ENCODE data around the gene MVD.
A peak's percentile ranks its signal among the peaks of the same experiment; 100 is the strongest.

Gene MVD

DNA sequence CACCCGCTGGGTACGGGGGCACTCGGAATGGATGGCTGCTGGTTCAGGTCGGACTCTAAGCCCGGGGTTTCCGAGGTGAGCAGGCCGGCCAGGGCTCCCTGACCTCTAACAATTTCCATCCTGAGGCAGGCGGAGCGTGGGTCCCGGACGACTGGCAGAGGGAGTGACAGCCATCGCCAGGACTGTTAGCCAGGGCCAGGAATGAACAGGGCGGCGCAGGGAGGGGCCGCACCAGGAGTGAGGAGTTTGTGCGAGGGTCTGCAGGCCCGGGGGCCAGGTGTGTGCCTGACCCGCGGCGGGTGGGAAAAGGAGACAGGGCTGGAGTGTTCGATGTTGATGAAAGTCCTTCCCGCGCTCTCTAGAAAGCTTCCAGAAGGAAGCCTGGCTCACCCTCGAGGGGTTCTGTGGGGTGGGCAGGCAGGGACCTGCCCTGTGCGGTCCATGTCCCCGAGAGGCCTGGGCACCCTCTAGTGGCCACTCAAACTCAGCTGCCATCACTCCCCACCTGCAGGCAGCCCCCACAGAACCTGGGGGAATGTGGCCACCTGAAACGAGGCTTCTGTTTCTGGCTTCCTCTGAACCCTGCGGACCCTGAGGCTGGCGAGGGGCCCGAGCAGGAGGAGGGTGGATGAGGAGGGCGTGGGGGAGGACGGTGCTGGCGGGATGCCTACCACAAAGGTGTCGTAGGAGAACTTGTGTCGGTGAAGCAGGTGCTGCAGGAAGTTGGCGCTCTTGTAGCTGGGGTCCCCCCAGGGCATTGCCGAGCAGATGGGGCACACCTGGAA is 35.1 kb upstream of the MVD start:
- DNase-seq = no peak

- no peak for DNase-seq
Measured at GRCh38 chr16:88697116-88697830, 34.4 kb upstream of the MVD start.

DNA sequence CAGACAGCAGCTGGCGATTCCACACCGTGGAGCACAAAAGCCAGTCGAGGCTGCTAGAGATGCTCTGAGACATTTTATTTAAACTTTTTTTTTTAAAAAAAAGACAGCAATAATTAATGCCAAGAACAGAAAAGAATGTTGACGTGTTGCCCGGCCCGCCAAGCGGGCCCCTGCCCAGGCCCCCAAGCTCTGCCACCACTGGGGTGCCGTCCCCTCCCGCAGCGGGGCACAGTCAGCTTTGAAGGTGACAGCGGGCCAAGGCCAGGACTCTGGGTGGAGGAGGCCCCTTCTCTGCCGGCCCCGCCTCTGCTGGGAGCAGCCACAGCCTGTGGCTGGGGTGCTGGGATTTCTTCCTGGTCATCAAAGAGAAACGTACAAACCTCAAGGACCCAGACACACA is 33.5 kb upstream of the MVD start:
- no peak for DNase-seq

- no peak for DNase-seq
Measured at GRCh38 chr16:88695753-88696152, 32.9 kb upstream of the MVD start.

GRCh38 chr16:88695218-88695617 is 32.3 kb upstream of the MVD start:
- DNase-seq = no peak

GRCh38 chr16:88694221-88695087 is 31.6 kb upstream of the MVD start:
- DNase-seq = no peak

GRCh38 chr16:88693420-88694177 is 30.7 kb upstream of the MVD start:
- no peak for DNase-seq

DNA sequence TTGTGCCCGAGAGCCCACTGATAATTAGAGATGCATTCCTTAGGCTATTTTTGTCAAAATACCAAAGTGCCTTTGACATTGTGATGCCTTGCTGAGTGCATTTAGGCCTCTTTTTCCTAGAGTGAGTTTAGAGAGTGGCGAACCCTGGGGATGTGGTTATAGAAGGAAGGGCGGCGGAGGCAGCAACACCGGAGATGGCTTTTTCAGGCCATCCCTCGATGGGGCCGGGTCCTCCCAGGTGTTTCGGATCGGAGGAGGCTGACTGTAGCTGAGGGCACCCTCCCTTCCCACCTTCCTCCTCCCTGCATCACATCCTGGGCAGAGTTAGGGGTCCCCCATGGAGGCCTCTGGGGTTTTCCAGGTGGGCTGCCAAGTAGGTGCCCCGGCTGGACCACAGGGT is 30.0 kb upstream of the MVD start:
- DNase-seq = no peak

- no peak for DNase-seq
Measured at GRCh38 chr16:88691924-88692560, 29.2 kb upstream of the MVD start.

DNA sequence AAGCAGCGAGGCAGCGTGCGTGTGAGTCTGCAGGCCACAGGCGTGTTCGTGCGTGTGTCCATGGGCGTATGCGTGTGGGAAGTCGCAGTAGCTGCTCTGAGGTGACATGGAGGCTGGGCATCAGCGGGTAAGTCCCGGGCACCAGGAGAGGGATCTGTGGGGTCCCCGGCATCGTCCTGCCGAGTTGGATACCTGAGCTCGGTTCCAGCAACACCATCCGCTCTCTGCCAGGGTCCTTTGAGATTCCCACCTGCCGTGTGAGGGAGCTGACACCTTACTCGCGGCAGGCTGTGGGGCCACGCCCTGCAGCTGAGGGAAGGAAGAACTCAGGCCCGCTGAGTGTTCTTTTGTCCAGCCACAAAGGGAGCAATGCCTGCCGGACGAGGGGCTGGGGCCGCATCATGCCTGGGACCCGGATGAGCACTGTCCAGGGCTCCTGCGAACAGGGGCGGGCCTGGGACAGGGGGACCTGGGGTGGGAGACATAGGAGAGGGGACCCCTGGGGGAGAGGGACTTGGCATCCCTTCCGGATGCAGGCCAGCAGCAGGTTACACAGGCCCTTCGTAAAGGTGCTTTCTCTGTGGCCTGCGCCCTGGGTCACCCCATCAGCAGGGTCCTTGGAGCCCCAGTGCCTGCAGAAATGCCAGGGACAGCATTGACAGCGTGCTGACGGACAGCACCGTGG is 28.4 kb upstream of the MVD start:
- DNase-seq = no peak

DNA sequence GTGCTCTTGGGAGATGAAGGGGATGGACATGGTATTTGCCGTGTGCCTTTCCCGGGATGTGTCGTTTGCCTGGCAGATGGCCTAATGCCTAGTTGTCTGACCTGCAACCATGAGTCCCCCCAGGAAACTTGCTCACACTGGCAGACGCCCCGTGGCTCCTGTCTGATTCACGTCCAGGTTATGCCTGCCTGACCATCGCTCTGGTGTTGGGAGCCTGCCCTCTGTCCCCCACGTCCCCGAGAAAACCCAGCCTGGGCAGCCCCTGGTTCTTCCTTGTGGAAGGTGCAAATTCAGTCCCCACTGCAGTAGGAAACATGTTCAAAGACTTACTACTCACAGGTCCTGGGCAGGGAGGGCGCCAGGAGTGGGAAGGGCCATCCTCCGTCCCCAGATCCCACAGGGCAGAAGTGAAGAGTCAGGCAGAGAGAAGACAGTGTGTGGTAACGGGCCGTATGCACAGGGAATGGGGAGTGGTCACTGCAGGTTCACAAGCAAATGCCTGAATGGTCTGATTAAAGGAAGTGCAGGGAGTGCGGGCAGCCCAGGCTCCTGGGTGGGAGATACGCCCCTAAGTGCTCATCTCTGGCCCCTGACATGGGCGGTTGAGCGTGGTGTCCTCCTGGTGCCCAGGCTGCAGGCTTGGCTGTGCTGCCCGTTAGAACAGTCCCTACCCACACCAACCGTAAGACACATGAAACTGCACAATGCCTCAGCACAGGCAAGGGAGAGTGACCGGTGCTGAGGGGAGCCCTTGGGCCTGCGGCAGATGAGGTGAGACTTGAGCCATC is 27.6 kb upstream of the MVD start:
- DNase-seq = no peak

DNA sequence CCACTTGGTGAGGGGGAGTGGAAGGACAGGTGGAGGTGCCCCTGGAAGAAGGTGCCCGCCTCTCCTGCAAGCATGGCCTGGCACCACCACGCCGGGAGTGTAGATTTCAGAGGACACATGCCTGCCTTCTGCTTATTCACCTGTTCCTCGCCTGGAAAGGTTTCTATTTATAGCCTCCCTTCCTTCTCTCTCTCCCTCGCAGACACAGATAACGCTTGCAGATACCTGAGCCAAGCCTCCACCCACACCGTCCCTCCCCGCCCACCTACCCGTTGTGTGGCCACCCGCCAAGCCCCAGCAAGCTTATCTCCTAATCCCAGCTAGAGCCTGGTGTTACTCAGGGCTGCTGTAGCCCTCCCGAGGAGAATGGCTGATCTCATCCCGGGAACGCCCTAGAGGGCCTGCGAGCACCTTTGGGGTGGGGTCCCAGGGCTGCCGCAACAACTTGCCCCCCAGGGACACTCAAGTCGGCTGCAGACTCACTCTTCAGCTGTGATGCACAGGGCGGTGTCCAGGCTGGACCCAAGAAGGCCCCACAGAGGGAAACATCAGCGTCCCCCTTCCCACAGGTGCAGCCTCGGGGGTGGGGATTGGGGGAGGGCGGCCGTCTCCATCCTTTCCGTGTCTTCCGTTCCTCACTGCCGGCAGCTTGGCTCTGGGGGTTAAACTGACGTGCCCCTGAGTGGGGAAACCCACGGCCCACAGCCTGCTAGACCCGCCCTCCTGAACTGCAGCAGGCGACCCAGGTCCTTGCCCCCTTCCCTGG is 25.3 kb upstream of the MVD start:
- no peak for DNase-seq

DNA sequence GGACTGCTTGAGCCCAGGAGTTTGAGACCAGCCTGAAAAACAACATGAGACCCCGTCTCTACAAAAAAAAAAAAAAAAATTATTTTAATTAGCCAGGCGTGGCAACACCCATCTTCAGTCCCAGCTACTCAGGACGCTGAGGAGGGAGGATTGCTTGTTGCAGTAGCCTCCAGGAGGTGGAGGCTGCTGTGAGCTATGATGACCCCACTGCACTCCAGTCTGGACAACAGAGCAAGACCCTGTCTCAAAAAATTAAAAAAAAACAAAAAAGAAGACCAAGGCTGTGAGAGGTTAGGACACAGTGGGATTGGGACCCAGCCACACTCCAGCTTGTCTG is 24.8 kb upstream of the MVD start:
- DNase-seq = no peak

- DNase-seq = no peak
Measured at GRCh38 chr16:88687254-88687576, 24.3 kb upstream of the MVD start.

DNA sequence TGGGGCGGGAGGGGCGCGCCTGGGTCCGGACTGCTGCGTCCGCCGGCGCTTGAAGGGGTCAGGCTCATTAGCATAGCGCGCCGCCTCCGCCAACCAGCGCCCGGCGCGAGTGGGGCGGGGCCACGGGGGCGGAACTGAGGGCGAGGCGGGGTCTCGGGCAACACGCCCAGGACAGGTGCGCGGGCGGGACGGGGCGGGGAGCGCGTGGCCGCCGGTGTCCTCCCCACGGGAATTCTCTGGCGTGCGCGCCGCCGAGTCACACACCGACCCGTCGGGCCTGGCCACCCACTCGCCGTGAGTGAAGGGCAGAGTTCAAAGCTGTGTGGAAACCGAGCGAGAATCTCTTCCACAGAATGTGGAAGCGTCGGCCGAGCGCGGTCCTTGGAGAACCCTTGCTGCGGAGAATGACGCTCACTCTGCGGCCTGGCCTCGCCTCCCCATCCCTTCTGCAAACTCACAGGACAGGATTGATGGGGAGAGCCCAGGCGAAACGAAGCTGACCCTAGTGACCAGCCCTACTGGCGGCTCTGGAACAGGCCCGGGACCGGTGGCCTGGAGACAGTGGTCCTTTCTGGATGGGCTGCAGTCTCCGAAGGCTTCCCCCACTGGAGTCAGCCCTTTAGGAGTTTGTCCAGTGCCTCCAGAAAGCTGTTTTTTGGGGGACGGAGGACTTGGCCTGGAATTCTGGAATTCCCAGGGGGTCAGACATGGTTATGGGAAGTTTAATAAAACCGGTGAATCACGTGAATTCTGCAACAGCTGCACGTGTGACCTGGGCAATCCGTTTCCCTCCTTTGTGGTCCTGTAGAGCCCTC is 23.8 kb upstream of the MVD start, which contains the start of gene SNAI3:
Gene SNAI3 (minus strand): TSS at position 69 of the 815 bp plus-strand sequence. CDS start 101 bp downstream, outside the sequence.
- peak; percentile 73 for DNase-seq

GRCh38 chr16:88686062-88686438 is 23.2 kb upstream of the MVD start:
- DNase-seq = peak; percentile 48

DNA sequence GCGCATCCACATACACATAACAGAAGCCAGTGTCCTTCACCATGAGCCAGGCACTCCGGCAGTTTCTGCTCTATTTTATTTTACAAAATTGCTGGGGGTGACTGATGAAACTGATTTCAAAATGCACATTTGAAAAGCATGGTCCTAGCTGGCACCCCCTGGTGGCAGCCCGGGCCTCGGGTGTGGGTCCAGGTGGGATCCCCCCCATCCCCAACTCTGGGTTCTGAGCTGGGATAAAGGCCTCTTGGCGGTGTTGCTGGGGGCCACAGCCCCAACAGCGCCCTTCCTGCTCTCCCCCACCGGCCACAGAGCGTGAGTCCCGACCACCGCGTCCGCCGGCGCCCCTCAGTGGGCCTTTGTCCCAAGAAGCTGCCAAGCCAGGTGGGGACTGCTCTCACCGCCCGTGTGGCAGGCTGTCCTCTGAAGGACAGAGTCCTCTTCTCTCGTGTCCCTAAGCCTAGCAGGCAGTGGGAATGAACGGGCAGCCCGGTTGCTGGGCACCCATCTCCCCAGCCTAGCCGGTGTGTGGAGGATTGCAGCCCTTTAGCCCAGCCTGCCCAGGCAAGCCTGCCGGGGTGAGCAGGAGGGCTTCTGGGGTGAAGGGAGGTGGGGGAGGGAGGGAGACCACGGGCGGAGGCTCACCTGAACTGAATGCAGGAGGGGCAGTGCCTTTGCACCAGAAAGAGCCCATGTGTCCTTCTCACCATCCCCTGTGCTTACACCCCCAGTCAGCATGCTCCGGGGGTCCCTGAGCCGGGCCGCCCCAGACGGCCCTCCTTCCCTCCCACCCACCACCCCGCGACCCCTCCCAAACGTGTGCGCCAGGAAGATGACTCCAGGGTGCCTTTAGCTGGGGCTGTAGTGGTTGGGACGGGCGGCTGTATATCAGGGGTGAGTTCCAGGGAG is 22.5 kb upstream of the MVD start:
- peak; percentile 61 for DNase-seq
